Muscle of leg (tissue), 11 donors: Measurements from ENCODE around the gene MTMR3. TPM values are rescaled to one million over a fixed set of nuclear protein-coding genes. Genes with fewer than 3 reads are reported as not detected.

Experiments used
- DNase-seq: peaks from one replicate; pipeline ENCODE4 v3.0.0; 2013
- H3K27ac ChIP-seq: one replicate; pipeline ENCODE4 v1.5.1; 2013; ENCODE audit warnings: mild to moderate bottlenecking, low read length, control low read depth
- H3K27me3 ChIP-seq: one replicate; pipeline ENCODE4 v1.6.1; 2013; ENCODE audit warnings: low read length; ENCODE audit not compliant: control insufficient read depth, insufficient read depth
- H3K36me3 ChIP-seq: one replicate; pipeline ENCODE4 v1.6.1; 2013; ENCODE audit warnings: low read length; ENCODE audit not compliant: control insufficient read depth, insufficient read depth
- H3K4me1 ChIP-seq: one replicate; pipeline ENCODE4 v1.6.1; 2013; ENCODE audit warnings: low read length; ENCODE audit not compliant: control insufficient read depth, insufficient read depth
- H3K4me3 ChIP-seq: one replicate; pipeline ENCODE4 v1.5.1; 2013; ENCODE audit warnings: low read length, control low read depth
- H3K9me3 ChIP-seq: replicated peaks from 2 replicates; pipeline ENCODE4 v1.6.1; 2013; ENCODE audit warnings: low read depth, low read length; ENCODE audit not compliant: control insufficient read depth
- WGBS: methylation state at CpG from one replicate; pipeline ENCODE4 v1.1.5; 2013; ENCODE audit warnings: missing lambda C conversion rate; ENCODE audit not compliant: insufficient coverage; 5-methylcytosine and 5-hydroxymethylcytosine counted together
- polyA plus RNA-seq, 8 donors: library from polyadenylated mRNA; unstranded; fragments of 120-200 nt; gene quantifications; one replicate each; pipeline versions ENCODE4 v1.2.1 to v1.2.3, GENCODE V29; 2013; ENCODE audit warnings: inconsistent platforms in 1 of 8, low replicate concordance in 1 of 8; ENCODE audit not compliant: insufficient read length in 8 of 8, insufficient read depth in 1 of 8
- total RNA-seq: library from RNA; stranded (reverse); fragments of 120-200 nt; gene quantifications from one replicate; pipeline ENCODE4 v1.2.4, GENCODE V29; 2013

The MTMR3 gene
- total and polyA plus RNA-seq, 9 donors = 23.6 to 29.1 (median 25.7) TPM

GRCh38 chr22:30007361-30007760 lies 124.4 kb downstream of the MTMR3 start:
- no peak overlapping the region for H3K4me3 ChIP-seq
- no peak overlapping the region for H3K27ac ChIP-seq
- H3K9me3 ChIP-seq = no peaks in the 10 kb centered on the region
- H3K4me1 ChIP-seq = no peaks in the 10 kb centered on the region
- H3K36me3 ChIP-seq = peaks cover 53% of the 10 kb centered on the region
- DNase-seq = no peak
- no peaks in the 10 kb centered on the region for H3K27me3 ChIP-seq

- H3K36me3 ChIP-seq = peaks cover 54% of the 10 kb centered on the region
- no CpG with 5 or more reads among the region's 2 CpGs for WGBS
These were observed 125.4 kb downstream of the MTMR3 start for GRCh38 chr22:30008401-30008800.

GRCh38 chr22:30009478-30009877 lies 126.5 kb downstream of the MTMR3 start:
- Histone ChIP-seq H3K27me3 (no peaks in the 10 kb centered on the region), H3K27ac (no peak overlapping the region), H3K9me3 (no peaks in the 10 kb centered on the region), H3K4me1 (no peaks in the 10 kb centered on the region), H3K36me3 (peaks cover 56% of the 10 kb centered on the region), H3K4me3 (no peak overlapping the region)
- DNase-seq = no peak

More at GRCh38 chr22:30008401-30008800, 125.4 kb downstream of the MTMR3 start:
- DNase-seq = no peak
- Histone ChIP-seq H3K27ac (no peak overlapping the region), H3K4me1 (no peaks in the 10 kb centered on the region), H3K27me3 (no peaks in the 10 kb centered on the region), H3K9me3 (no peaks in the 10 kb centered on the region), H3K4me3 (no peak overlapping the region)

GRCh38 chr22:30010789-30011405 lies 127.9 kb downstream of the MTMR3 start:
- Histone ChIP-seq H3K27ac (no peak overlapping the region), H3K9me3 (no peaks in the 10 kb centered on the region), H3K36me3 (peaks cover 68% of the 10 kb centered on the region), H3K4me1 (no peaks in the 10 kb centered on the region), H3K27me3 (no peaks in the 10 kb centered on the region), H3K4me3 (no peak overlapping the region)
- no CpG with 5 or more reads among the region's 2 CpGs for WGBS
- DNase-seq = no peak

- Histone ChIP-seq H3K27ac (no peak overlapping the region), H3K36me3 (peaks cover 74% of the 10 kb centered on the region)
- 68% methylated on average over 5 of the region's 5 CpGs for WGBS
These were observed 130.2 kb downstream of the MTMR3 start for GRCh38 chr22:30013201-30013600.

GRCh38 chr22:30014244-30014643 lies 131.3 kb downstream of the MTMR3 start:
- H3K4me3 ChIP-seq = no peak overlapping the region
- H3K27ac ChIP-seq = no peak overlapping the region
- H3K4me1 ChIP-seq = no peaks in the 10 kb centered on the region
- H3K36me3 ChIP-seq = peaks cover 76% of the 10 kb centered on the region
- H3K9me3 ChIP-seq = no peaks in the 10 kb centered on the region
- no peak for DNase-seq
- no peaks in the 10 kb centered on the region for H3K27me3 ChIP-seq

More at GRCh38 chr22:30013201-30013600, 130.2 kb downstream of the MTMR3 start:
- Histone ChIP-seq H3K9me3 (no peaks in the 10 kb centered on the region), H3K4me1 (no peaks in the 10 kb centered on the region), H3K27me3 (no peaks in the 10 kb centered on the region), H3K4me3 (no peak overlapping the region)
- no peak for DNase-seq

- DNase-seq = no peak
- H3K4me3 ChIP-seq = no peak overlapping the region
- no peaks in the 10 kb centered on the region for H3K9me3 ChIP-seq
- H3K36me3 ChIP-seq = peaks cover 81% of the 10 kb centered on the region
- no peaks in the 10 kb centered on the region for H3K4me1 ChIP-seq
- H3K27me3 ChIP-seq = no peaks in the 10 kb centered on the region
- no peak overlapping the region for H3K27ac ChIP-seq
- 74% methylated on average over 3 of the region's 3 CpGs for WGBS
These were observed 132.3 kb downstream of the MTMR3 start for GRCh38 chr22:30015229-30015797.

- WGBS = no CpG with 5 or more reads among the region's 1 CpG
- Histone ChIP-seq H3K4me1 (no peaks in the 10 kb centered on the region), H3K36me3 (peaks cover 83% of the 10 kb centered on the region), H3K27ac (no peak overlapping the region), H3K27me3 (no peaks in the 10 kb centered on the region), H3K9me3 (no peaks in the 10 kb centered on the region), H3K4me3 (no peak overlapping the region)
- DNase-seq = no peak
These were observed 132.9 kb downstream of the MTMR3 start for GRCh38 chr22:30015846-30016245.

GRCh38 chr22:30016596-30016995 lies 133.6 kb downstream of the MTMR3 start:
- Histone ChIP-seq H3K9me3 (no peaks in the 10 kb centered on the region), H3K27ac (no peak overlapping the region), H3K27me3 (no peaks in the 10 kb centered on the region), H3K4me1 (no peaks in the 10 kb centered on the region), H3K36me3 (peaks cover 88% of the 10 kb centered on the region), H3K4me3 (no peak overlapping the region)
- WGBS = no CpG with 5 or more reads among the region's 4 CpGs
- DNase-seq = no peak

- no peaks in the 10 kb centered on the region for H3K27me3 ChIP-seq
- no peak for DNase-seq
- peaks cover 91% of the 10 kb centered on the region for H3K36me3 ChIP-seq
- H3K9me3 ChIP-seq = no peaks in the 10 kb centered on the region
- H3K27ac ChIP-seq = no peak overlapping the region
- no peaks in the 10 kb centered on the region for H3K4me1 ChIP-seq
- WGBS = 84% methylated on average over 3 of the region's 4 CpGs
- no peak overlapping the region for H3K4me3 ChIP-seq
These were observed 134.6 kb downstream of the MTMR3 start for GRCh38 chr22:30017375-30018223.
